HG02678 (cell line): Measurements from ENCODE around the gene DSN1.
A peak's percentile ranks its signal among the peaks of the same experiment; 100 is the strongest.

Source experiments
- ATAC-seq: cut with Tn5 transposase; IDR thresholded peaks from one replicate; pipeline ENCODE4 v1.9.1; 2021; ENCODE audit warnings: mild to moderate bottlenecking, moderate library complexity; ENCODE audit not compliant: unreplicated experiment

DSN1 gene

DNA sequence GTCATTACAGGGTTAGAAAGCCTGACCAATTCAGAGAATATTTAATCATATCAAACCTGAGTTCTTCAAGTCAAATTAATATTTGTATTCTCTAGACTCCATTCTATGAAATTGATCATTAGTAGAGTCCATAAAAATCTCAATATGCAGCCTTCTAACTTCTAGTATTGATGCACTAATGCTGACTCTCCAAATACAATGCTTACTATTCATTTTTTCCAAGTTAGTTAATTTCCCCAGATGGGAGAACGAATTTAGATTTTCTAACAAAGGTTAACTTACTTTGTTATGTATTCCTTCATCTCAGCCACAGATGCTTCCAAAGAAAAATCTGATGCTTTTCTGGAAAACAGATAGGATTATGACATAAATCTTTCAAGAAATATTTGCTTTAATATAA, 15.3 kb downstream of the DSN1 start:
- ATAC-seq = no peak

- ATAC-seq = no peak
Observed at GRCh38 chr20:36756496-36756895, 17.1 kb downstream of the DSN1 start.

DNA sequence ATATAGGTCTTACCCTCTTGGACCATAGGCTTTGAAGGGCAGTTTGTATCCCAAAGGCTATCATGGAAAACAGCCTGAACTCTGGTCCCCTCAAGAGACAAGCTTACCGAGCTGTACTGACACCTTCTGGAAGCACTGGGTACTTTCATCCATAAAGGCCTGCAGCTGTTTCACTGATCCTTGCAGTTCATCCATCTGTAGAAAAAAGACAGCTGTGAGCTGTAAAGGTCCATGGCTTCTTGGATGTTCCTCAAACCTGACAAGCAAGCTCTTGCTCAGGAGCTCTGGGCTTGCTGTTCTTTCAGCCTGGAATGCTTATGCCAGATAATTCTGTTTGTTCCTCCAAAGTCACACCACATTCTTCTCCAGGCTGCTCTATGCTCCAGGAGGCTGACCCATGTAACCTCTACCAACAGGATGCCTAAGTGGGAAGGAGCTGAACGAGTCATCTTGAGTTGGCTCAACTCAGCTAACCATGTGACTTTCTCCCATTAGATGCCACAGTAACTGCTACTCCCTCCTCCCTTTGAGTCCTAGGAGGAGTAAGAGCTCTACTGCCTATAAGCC, 18.8 kb downstream of the DSN1 start:
- ATAC-seq = no peak

GRCh38 chr20:36752582-36752981, 21.0 kb downstream of the DSN1 start:
- ATAC-seq = no peak

GRCh38 chr20:36745927-36746659, 27.5 kb downstream of the DSN1 start, which contains the start of gene NDRG3:
NDRG3 (minus strand) TSS chr20:36746090; CDS start chr20:36721735, 24,355 bp downstream.
- peak; percentile 93 for ATAC-seq

- ATAC-seq = no peak
Observed at GRCh38 chr20:36745234-36745926, 28.2 kb downstream of the DSN1 start.

DNA sequence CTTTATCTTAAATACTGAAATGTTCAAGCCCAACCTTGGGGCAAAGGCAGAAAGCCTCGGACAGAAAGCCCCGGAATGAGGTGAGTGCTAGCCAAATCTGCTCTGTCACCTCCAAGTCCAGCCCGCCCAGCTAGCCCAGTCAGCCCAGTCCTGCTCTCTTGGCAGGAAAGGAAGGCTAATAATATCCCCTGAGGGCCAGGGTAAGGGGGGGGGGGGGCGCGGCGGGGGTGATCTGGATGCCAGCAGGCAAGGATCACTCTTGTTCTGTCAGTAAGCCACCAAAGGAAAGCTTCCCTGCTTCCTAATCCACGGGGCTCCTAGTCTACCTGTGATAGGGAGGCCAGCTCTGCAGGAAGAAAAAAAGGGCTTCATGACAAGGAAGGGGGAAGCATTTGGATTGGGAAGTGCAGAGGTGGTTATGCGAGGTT, 28.8 kb downstream of the DSN1 start:
- no peak for ATAC-seq

DNA sequence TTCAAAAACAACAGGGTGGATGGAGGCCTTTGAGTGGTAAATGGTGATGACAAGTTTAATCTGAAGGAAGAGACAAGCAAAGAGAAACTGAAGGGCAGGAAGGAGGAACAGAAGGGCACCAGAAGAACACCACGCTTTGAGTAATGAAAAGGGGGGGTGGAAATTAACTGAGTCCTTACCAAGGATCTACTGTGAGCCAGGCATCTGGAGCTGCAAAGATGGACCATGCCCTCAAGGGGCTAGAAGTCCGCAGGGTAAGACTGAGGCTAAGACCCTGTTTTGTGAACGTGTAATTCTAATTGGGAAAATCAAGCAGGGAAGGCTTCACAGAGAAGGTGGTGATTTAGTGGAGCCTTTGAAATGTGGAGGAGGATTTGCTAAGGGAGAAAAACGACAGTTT, 29.3 kb downstream of the DSN1 start:
- no peak for ATAC-seq

DNA sequence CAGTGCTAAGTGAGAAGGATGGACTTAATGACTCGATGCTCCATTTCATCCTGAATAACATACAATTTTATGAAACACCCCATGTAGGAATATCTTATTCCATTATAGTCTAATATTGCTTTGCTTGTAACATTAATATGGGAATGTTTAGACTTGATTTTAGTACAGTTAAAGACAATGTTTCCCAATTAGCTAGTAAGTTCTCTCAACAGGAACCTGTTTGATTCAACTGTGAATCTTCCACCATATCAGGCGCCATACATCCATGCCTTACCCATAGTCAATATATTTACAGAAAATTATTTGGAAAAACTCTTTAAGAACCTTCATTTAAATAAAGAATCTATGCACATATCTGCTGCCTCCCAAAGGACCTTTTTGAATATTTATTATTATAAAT, 31.0 kb downstream of the DSN1 start:
- no peak for ATAC-seq

DNA sequence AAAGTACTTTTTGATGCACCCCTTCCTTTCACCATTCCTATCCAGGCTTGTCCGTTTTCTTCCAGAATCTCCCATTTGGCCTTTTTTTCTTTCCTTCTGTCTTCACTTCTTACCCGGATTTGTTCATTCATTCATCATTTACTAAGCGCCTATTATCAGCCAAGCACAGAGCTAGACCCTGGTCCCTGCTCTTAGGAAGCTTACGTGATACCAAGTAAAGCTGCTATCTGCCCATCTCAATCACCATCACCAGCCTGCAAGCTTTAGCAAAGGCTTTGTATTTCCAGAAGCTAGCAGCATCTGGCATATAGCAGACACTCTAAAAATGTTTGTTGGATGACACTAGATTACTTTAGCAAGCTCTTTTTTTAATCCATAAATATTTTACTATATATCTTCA, 32.5 kb downstream of the DSN1 start:
- ATAC-seq = no peak

GRCh38 chr20:36737183-36737499, 36.4 kb downstream of the DSN1 start:
- ATAC-seq = no peak

DNA sequence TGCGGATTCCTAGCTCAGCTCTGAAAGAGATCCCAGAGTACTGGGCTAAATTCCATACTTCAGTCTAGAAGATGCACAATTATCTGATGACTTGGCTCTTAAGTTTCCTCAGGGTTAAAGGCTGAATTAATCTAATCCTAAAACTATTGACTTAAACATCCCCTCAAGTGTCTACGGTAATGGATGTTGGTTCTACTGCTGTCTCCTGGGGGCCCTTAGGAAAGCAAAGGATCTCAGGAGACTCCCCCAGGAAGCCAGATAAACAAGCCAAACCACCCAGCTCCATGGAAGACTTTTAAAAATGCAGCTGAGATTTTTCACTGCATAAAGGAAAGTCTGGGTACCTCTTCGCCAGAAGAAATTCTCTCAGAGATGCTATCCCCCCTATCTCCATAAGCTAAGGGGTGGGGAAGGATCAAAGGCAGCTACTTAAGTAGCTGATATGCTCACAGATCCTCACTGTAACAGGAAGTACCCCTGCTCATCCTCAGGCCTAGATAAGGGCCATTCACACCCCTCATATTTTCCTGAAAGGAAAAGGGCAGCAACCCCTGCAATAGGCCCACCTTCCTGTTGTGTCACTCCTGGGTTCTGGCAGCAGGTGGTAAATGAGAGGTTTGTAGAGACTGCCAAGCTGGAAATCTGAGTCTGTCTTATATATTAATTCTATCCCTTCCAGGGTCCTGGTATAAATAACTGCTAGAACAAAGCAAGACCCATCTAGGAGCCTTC, 36.9 kb downstream of the DSN1 start:
- no peak for ATAC-seq

DNA sequence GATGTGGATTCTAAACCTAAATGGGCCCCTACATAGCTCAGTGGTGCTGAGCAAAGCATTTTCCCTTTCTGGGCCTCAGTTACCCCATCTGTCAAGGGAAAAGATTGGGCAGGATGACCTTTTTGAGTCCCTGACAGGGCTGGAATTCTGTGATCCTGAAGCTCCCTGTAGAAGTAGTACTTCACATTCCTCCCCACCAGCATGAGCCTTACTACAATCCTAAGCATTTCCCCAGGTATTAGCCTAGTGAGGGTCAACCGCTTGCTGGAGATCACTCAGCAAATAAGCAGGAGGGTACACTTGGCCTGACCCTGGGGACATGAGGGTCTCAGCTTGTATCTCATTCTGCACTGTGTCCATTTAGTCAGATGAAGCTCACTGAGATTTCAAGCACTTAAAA, 41.1 kb downstream of the DSN1 start:
- ATAC-seq = no peak

DNA sequence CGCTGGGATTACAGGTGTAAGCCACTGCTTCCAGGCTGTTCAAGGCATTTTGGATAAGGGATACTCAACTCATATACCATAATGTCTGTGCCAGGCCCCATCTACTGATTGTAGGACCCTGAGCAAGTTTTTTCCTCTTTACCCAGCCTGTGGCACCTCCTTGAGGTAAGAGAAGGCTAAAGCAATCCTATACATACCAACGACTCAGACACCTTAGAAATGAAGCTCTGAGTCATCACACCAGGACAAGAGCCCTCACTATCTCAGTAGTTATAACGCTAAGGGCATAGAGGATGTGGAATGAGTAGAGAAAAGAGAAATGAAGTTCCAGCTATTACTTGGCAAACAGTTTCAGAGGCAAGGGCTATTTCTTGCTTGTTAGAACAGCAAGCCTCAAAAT, 44.6 kb downstream of the DSN1 start:
- ATAC-seq = no peak

DNA sequence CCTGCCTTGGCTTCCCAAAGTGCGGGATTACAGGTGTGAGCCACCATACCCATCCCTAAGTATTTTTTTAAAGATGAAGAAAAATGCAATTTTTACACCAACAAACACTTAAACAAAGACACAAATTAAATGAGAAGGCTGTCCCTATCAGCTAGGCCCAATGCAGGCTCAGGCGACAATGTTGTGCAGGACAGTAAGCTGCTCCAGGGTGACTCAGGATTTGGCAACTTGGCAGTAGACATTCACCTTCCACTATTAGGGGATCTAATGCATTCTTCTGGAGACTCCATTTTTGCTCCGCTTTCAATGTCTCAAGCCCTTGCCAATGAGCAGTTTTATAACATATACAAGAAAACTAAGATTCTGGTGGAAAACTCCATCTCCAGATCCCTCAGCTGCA, 47.4 kb downstream of the DSN1 start:
- no peak for ATAC-seq

DNA sequence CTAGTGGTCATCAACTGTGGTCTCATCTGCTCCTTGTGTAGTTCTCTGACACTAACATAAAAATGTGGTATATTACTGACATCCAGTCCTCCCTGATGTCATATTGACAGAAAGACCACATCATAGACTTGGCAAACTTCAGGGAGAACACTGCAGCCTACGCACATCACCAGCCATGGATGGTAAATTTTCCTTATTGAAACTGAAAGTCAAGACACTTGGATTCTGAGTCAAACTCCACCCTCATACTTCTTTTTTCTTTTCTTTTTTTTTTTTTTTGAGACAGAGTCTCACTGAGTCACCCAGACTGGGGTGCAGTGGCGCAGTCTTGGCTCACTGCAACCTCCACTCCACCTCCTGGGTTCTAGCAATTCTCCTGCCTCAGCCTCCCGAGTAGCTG, 53.1 kb downstream of the DSN1 start:
- no peak for ATAC-seq

GRCh38 chr20:36717657-36718056, 55.9 kb downstream of the DSN1 start:
- no peak for ATAC-seq

- ATAC-seq = no peak
Observed at GRCh38 chr20:36717021-36717420, 56.5 kb downstream of the DSN1 start.

DNA sequence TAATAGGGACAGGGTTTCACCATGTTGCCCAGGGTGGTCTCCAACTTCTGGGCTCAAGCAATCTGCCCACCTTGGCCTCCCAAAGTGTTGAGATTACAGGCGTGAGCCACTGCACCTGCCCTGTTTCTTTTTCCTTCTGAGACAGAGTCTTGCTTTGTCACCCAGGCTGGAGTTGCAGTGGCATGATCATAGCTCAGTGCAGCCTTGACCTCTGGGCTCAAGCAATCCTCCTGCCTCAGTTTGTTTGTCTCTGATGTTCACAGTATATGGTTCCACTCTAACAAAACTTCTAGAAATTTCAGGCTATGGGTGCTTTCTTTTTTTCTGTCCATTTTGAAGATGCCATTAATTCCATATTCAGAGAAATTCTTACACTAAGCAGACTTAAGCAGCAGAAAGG, 60.8 kb downstream of the DSN1 start:
- no peak for ATAC-seq

GRCh38 chr20:36709126-36709525, 64.4 kb downstream of the DSN1 start:
- no peak for ATAC-seq

GRCh38 chr20:36703530-36703929, 70.0 kb downstream of the DSN1 start:
- no peak for ATAC-seq
